SU-DHL-6 (cell line): ENCODE data around the gene TBC1D9B.

ENCODE experiments used
- H2AFZ ChIP-seq: fragments of 200-600 bp; sonication (generic); 2 replicates; pipeline ENCODE4 v1.6.1; 2014; ENCODE audit warnings: low read depth, mild to moderate bottlenecking, moderate library complexity, mixed read lengths, antibody characterized with exemption, low read length; ENCODE audit not compliant: severe bottlenecking
- H3F3A ChIP-seq: fragments of 200-600 bp; shearing (Covaris generic); 2 replicates; pipeline ENCODE4 v1.6.0; 2016; ENCODE audit warnings: antibody characterized with exemption, mild to moderate bottlenecking; ENCODE audit not compliant: insufficient read depth
- H3K27ac ChIP-seq: fragments of 200-600 bp; sonication (generic); 2 replicates; pipeline ENCODE4 v1.5.1; 2016; ENCODE audit warnings: low read depth, mild to moderate bottlenecking, low read length, moderate library complexity, mixed read lengths
- H3K27me3 ChIP-seq: fragments of 200-600 bp; sonication (generic), shearing (Covaris generic); 2 replicates; pipeline ENCODE4 v1.6.0; 2014; ENCODE audit warnings: mild to moderate bottlenecking, low read length
- H3K36me3 ChIP-seq: fragments of 200-600 bp; sonication (generic); 2 replicates; pipeline ENCODE4 v1.6.1; 2014; ENCODE audit warnings: mild to moderate bottlenecking, low read length, mixed read lengths
- H3K4me2 ChIP-seq: fragments of 300-600, 200-600 bp; shearing (Covaris generic), sonication (generic); 2 replicates; pipeline ENCODE4 v1.6.0; 2014; ENCODE audit warnings: low read length, low read depth, mild to moderate bottlenecking; ENCODE audit not compliant: poor library complexity, severe bottlenecking
- H3K4me3 ChIP-seq: fragments of 200-600 bp; sonication (generic); 2 replicates; pipeline ENCODE4 v1.5.1; 2014; ENCODE audit warnings: antibody characterized with exemption, low read length, mild to moderate bottlenecking, mixed read lengths; ENCODE audit not compliant: insufficient read depth, poor library complexity, severe bottlenecking
- H3K79me2 ChIP-seq: fragments of 200-600 bp; sonication (generic); 2 replicates; pipeline ENCODE4 v1.6.1; 2014; ENCODE audit warnings: mild to moderate bottlenecking, low read length, moderate library complexity; ENCODE audit not compliant: insufficient read depth
- H3K9ac ChIP-seq: fragments of 200-600 bp; sonication (generic); 2 replicates; pipeline ENCODE4 v1.7.0; 2014; ENCODE audit warnings: mild to moderate bottlenecking, low read length
- H3K9me2 ChIP-seq: fragments of 200-600 bp; sonication (generic); replicated peaks from 2 replicates; pipeline ENCODE4 v1.6.1; 2014; ENCODE audit warnings: low read length; ENCODE audit not compliant: insufficient read depth
- H3K9me3 ChIP-seq: fragments of 200-600 bp; sonication (generic); 2 replicates; pipeline ENCODE4 v1.6.1; 2014; ENCODE audit warnings: low read length, mixed read lengths; ENCODE audit not compliant: insufficient read depth
- H4K20me1 ChIP-seq: fragments of 200-600 bp; sonication (generic); 2 replicates; pipeline ENCODE4 v1.6.1; 2014; ENCODE audit warnings: low read depth, mild to moderate bottlenecking, antibody characterized with exemption, low read length, moderate library complexity, mixed read lengths
- CTCF ChIP-seq: fragments of 200-600 bp; sonication (generic); IDR thresholded peaks from one replicate; pipeline ENCODE4 v1.5.1; 2017; ENCODE audit warnings: antibody characterized with exemption, mild to moderate bottlenecking, low read length, moderate library complexity; ENCODE audit not compliant: insufficient read depth, poor library complexity, severe bottlenecking
- EZH2phosphoT487 ChIP-seq: fragments of 200-600 bp; sonication (generic), shearing (Covaris generic); conservative IDR thresholded peaks from 2 replicates; pipeline ENCODE4 v1.6.1; 2018; ENCODE audit warnings: mild to moderate bottlenecking, antibody characterized with exemption, low read length, moderate library complexity, mixed read lengths

The TBC1D9B gene

GRCh38 chr5:179864686-179865085 is 43.0 kb downstream of the TBC1D9B start:
- H3K27me3 ChIP-seq: no peaks in the 10 kb centered on the region
- peaks cover 11% of the 10 kb centered on the region; the same call in 1 of the 2 replicates for H3K36me3 ChIP-seq
- H3K9ac ChIP-seq: no peak overlapping the region
- no peaks in the 10 kb centered on the region for H4K20me1 ChIP-seq
- no peaks in the 10 kb centered on the region for H3K9me3 ChIP-seq
- H3K9me2 ChIP-seq: no peaks in the 10 kb centered on the region
- no peak overlapping the region for H3K27ac ChIP-seq
- H2AFZ ChIP-seq: no peak overlapping the region
- H3K79me2 ChIP-seq: no peaks in the 10 kb centered on the region
- peaks cover 10% of the 10 kb centered on the region for H3F3A ChIP-seq
- H3K4me3 ChIP-seq: no peak overlapping the region
- TF ChIP-seq CTCF: no peak
- TF ChIP-seq EZH2phosphoT487: no peak
- H3K4me2 ChIP-seq: no peak overlapping the region

- Histone ChIP-seq H3K27me3 (no peaks in the 10 kb centered on the region), H3K4me3 (no peak overlapping the region), H3K9me3 (no peaks in the 10 kb centered on the region), H3F3A (peaks cover 10% of the 10 kb centered on the region), H3K9ac (no peak overlapping the region), H3K79me2 (no peaks in the 10 kb centered on the region), H3K4me2 (no peak overlapping the region), H3K36me3 (peaks cover 11% of the 10 kb centered on the region; the same call in 1 of the 2 replicates), H3K9me2 (no peaks in the 10 kb centered on the region), H4K20me1 (no peaks in the 10 kb centered on the region), H3K27ac (no peak overlapping the region), H2AFZ (no peak overlapping the region)
- TF ChIP-seq CTCF (no peak), EZH2phosphoT487 (no peak)
Observed at GRCh38 chr5:179863449-179864085, 44.1 kb downstream of the TBC1D9B start.

DNA sequence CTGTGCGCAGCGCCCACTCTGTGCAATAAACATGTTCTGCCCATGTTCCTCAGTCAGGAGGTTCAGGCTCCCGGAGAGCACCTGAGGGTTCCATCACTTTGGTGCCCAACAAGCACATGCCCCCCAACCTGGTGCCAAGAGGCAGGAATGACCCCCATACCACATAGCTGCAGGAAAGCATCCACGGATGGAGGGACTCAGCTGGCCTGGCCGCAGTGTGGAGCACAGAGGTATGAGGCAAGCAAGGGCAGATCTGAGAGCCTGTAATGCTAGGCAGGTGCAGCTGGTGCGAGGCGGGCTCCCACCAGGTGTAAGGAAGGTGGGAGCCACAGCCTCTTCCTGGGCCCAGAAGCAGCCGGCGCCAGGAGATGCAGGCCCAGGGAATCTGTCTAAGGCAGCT is 44.8 kb downstream of the TBC1D9B start:
- no peak overlapping the region for H3K9ac ChIP-seq
- TF ChIP-seq CTCF (no peak), EZH2phosphoT487 (no peak)
- H4K20me1 ChIP-seq: no peaks in the 10 kb centered on the region
- no peak overlapping the region for H3K27ac ChIP-seq
- H3K36me3 ChIP-seq: peaks cover 11% of the 10 kb centered on the region; the same call in 1 of the 2 replicates
- H3K9me2 ChIP-seq: no peaks in the 10 kb centered on the region
- H3F3A ChIP-seq: peaks cover 10% of the 10 kb centered on the region
- H3K9me3 ChIP-seq: no peaks in the 10 kb centered on the region
- H2AFZ ChIP-seq: no peak overlapping the region
- H3K4me2 ChIP-seq: no peak overlapping the region
- H3K79me2 ChIP-seq: no peaks in the 10 kb centered on the region; the same call in 1 of the 2 replicates
- H3K27me3 ChIP-seq: no peaks in the 10 kb centered on the region
- H3K4me3 ChIP-seq: no peak overlapping the region
